Neuron (in vitro differentiated cells): ENCODE data around the gene ZIC4.

Experiments
- H2AFZ ChIP-seq: one replicate; pipeline ENCODE4 v1.6.1; 2013; ENCODE audit warnings: low read depth, mild to moderate bottlenecking, inconsistent platforms, low read length, moderate library complexity
- H3K27me3 ChIP-seq: one replicate; pipeline ENCODE4 v1.6.1; 2013; ENCODE audit warnings: low read length; ENCODE audit not compliant: insufficient read depth
- H3K36me3 ChIP-seq: one replicate; pipeline ENCODE4 v1.6.1; 2013; ENCODE audit warnings: low read length; ENCODE audit not compliant: insufficient read depth
- H3K4me1 ChIP-seq: one replicate; pipeline ENCODE4 v1.6.1; 2013; ENCODE audit warnings: low read length; ENCODE audit not compliant: insufficient read depth
- H3K4me3 ChIP-seq: 2 replicates; pipeline ENCODE4 v1.5.1; 2013; ENCODE audit warnings: mild to moderate bottlenecking, low read length, moderate library complexity
- H3K9me3 ChIP-seq: one replicate; pipeline ENCODE4 v1.6.1; 2013; ENCODE audit warnings: low read length

The ZIC4 gene

GRCh38 chr3:147422601-147423536 lies 16.5 kb upstream of the ZIC4 start:
- Histone ChIP-seq H3K4me3 (peak overlapping the region; percentile 26), H3K9me3 (peaks cover 17% of the 10 kb centered on the region), H3K27me3 (no peaks in the 10 kb centered on the region), H3K4me1 (no peaks in the 10 kb centered on the region), H3K36me3 (no peaks in the 10 kb centered on the region), H2AFZ (no peak overlapping the region)

GRCh38 chr3:147422196-147422595 lies 15.9 kb upstream of the ZIC4 start:
- Histone ChIP-seq H3K9me3 (peaks cover 17% of the 10 kb centered on the region), H3K36me3 (no peaks in the 10 kb centered on the region), H3K4me3 (no peak overlapping the region), H3K27me3 (no peaks in the 10 kb centered on the region), H2AFZ (no peak overlapping the region), H3K4me1 (no peaks in the 10 kb centered on the region)

GRCh38 chr3:147421184-147421912 lies 15.0 kb upstream of the ZIC4 start:
- H3K9me3 ChIP-seq, result peaks cover 17% of the 10 kb centered on the region
- H3K4me1 ChIP-seq, result no peaks in the 10 kb centered on the region
- no peaks in the 10 kb centered on the region for H3K36me3 ChIP-seq
- no peaks in the 10 kb centered on the region for H3K27me3 ChIP-seq
- H2AFZ ChIP-seq, result no peak overlapping the region
- H3K4me3 ChIP-seq, result no peak overlapping the region

GRCh38 chr3:147420353-147421183 lies 14.2 kb upstream of the ZIC4 start:
- no peak overlapping the region for H3K4me3 ChIP-seq
- no peaks in the 10 kb centered on the region for H3K27me3 ChIP-seq

GRCh38 chr3:147419781-147420224 lies 13.5 kb upstream of the ZIC4 start:
- Histone ChIP-seq H3K4me3 (no peak overlapping the region), H3K4me1 (no peaks in the 10 kb centered on the region), H3K27me3 (no peaks in the 10 kb centered on the region), H2AFZ (no peak overlapping the region), H3K9me3 (peaks cover 17% of the 10 kb centered on the region), H3K36me3 (peaks cover 5% of the 10 kb centered on the region)

More at GRCh38 chr3:147420353-147421183, 14.2 kb upstream of the ZIC4 start:
- no peaks in the 10 kb centered on the region for H3K4me1 ChIP-seq
- peaks cover 17% of the 10 kb centered on the region for H3K9me3 ChIP-seq
- H2AFZ ChIP-seq, result no peak overlapping the region
- H3K36me3 ChIP-seq, result peaks cover 2% of the 10 kb centered on the region

GRCh38 chr3:147418808-147419701 lies 12.7 kb upstream of the ZIC4 start:
- Histone ChIP-seq H3K36me3 (peaks cover 10% of the 10 kb centered on the region), H3K4me1 (no peaks in the 10 kb centered on the region), H3K27me3 (no peaks in the 10 kb centered on the region), H3K9me3 (peaks cover 17% of the 10 kb centered on the region), H2AFZ (no peak overlapping the region), H3K4me3 (no peak overlapping the region)

GRCh38 chr3:147418371-147418781 lies 12.0 kb upstream of the ZIC4 start:
- no peaks in the 10 kb centered on the region for H3K27me3 ChIP-seq
- H2AFZ ChIP-seq, result no peak overlapping the region
- peaks cover 17% of the 10 kb centered on the region for H3K9me3 ChIP-seq
- H3K36me3 ChIP-seq, result peaks cover 17% of the 10 kb centered on the region
- H3K4me3 ChIP-seq, result no peak overlapping the region
- no peaks in the 10 kb centered on the region for H3K4me1 ChIP-seq

GRCh38 chr3:147417551-147418295 lies 11.4 kb upstream of the ZIC4 start:
- no peaks in the 10 kb centered on the region for H3K27me3 ChIP-seq

GRCh38 chr3:147416931-147417330 lies 10.6 kb upstream of the ZIC4 start:
- Histone ChIP-seq H2AFZ (no peak overlapping the region), H3K36me3 (peaks cover 27% of the 10 kb centered on the region), H3K27me3 (no peaks in the 10 kb centered on the region), H3K9me3 (peaks cover 20% of the 10 kb centered on the region), H3K4me1 (peaks cover 5% of the 10 kb centered on the region), H3K4me3 (no peak overlapping the region)

More at GRCh38 chr3:147417551-147418295, 11.4 kb upstream of the ZIC4 start:
- no peak overlapping the region for H2AFZ ChIP-seq
- H3K4me1 ChIP-seq, result no peaks in the 10 kb centered on the region
- peaks cover 23% of the 10 kb centered on the region for H3K36me3 ChIP-seq
- H3K4me3 ChIP-seq, result no peak overlapping the region
- peaks cover 20% of the 10 kb centered on the region for H3K9me3 ChIP-seq

GRCh38 chr3:147415874-147416273 lies 9.5 kb upstream of the ZIC4 start:
- H3K27me3 ChIP-seq, result no peaks in the 10 kb centered on the region
- peaks cover 27% of the 10 kb centered on the region for H3K36me3 ChIP-seq
- H2AFZ ChIP-seq, result no peak overlapping the region
- peaks cover 13% of the 10 kb centered on the region for H3K4me1 ChIP-seq
- H3K4me3 ChIP-seq, result no peak overlapping the region
- H3K9me3 ChIP-seq, result peaks cover 18% of the 10 kb centered on the region

- peaks cover 15% of the 10 kb centered on the region for H3K9me3 ChIP-seq
- no peaks in the 10 kb centered on the region for H3K27me3 ChIP-seq
- H2AFZ ChIP-seq, result no peak overlapping the region
- H3K4me1 ChIP-seq, result peaks cover 17% of the 10 kb centered on the region
- no peak overlapping the region for H3K4me3 ChIP-seq
- H3K36me3 ChIP-seq, result peaks cover 27% of the 10 kb centered on the region
Measured at GRCh38 chr3:147415286-147415685, 8.9 kb upstream of the ZIC4 start.
